Activated CD4-positive, alpha-beta T cell treated with anti-CD3 and anti-CD28 coated beads for 1 hour (primary cell): ENCODE measurements around the gene CIB2.
"Not testable (repeated sequence)": the region's sequence is repeated elsewhere in the genome, so short reads cannot be mapped to it uniquely, and the experiment has no call there.

Experiments used
- DNase-seq: peaks from one replicate; pipeline ENCODE4 v3.0.0-alpha.2; 2020

CIB2 gene

GRCh38 chr15:78131295-78132061 is at the start of gene CIB2:
Gene CIB2 (minus strand): TSS chr15:78131445. CDS start chr15:78131215, 230 bp downstream.
- peak; percentile 65 for DNase-seq

GRCh38 chr15:78179906-78180305 is 48.7 kb upstream of the CIB2 start:
- DNase-seq: no peak

GRCh38 chr15:78179286-78179840 is 48.1 kb upstream of the CIB2 start:
- no peak for DNase-seq

GRCh38 chr15:78178064-78178463 is 46.8 kb upstream of the CIB2 start:
- DNase-seq: no peak

- no peak for DNase-seq
These were observed 46.2 kb upstream of the CIB2 start for GRCh38 chr15:78177447-78177873.

GRCh38 chr15:78175330-78175729 is 44.1 kb upstream of the CIB2 start:
- no peak for DNase-seq

GRCh38 chr15:78174401-78174800 is 43.2 kb upstream of the CIB2 start:
- DNase-seq: no peak

GRCh38 chr15:78171864-78172472 is 40.7 kb upstream of the CIB2 start:
- no peak for DNase-seq

GRCh38 chr15:78170848-78171773 is 39.9 kb upstream of the CIB2 start:
- DNase-seq: no peak

- DNase-seq: no peak
These were observed 37.4 kb upstream of the CIB2 start for GRCh38 chr15:78168608-78169007.

GRCh38 chr15:78167227-78167888 is 36.1 kb upstream of the CIB2 start:
- DNase-seq: no peak

- no peak for DNase-seq
These were observed 32.8 kb upstream of the CIB2 start for GRCh38 chr15:78164010-78164409.

GRCh38 chr15:78162038-78162437 is 30.8 kb upstream of the CIB2 start:
- peak; percentile 12 for DNase-seq

- DNase-seq: no peak
These were observed 28.1 kb upstream of the CIB2 start for GRCh38 chr15:78159395-78159794.

GRCh38 chr15:78157203-78157602 is 26.0 kb upstream of the CIB2 start:
- DNase-seq: no peak

- no peak for DNase-seq
These were observed 25.4 kb upstream of the CIB2 start for GRCh38 chr15:78156653-78157052.

GRCh38 chr15:78155355-78155939 is 24.2 kb upstream of the CIB2 start:
- DNase-seq: no peak

GRCh38 chr15:78154955-78155354 is 23.7 kb upstream of the CIB2 start:
- DNase-seq: no peak

- not testable (repeated sequence) for DNase-seq
These were observed 19.8 kb upstream of the CIB2 start for GRCh38 chr15:78151075-78151474.

GRCh38 chr15:78149805-78150751 is 18.8 kb upstream of the CIB2 start:
- no peak for DNase-seq
